Fibroblast of lung (primary cell): ENCODE measurements around the gene NRP1.

Experiments used
- EZH2 ChIP-seq: IDR thresholded peaks from 2 replicates; pipeline ENCODE4 v1.5.1; 2012; ENCODE audit warnings: low read length, control low read depth, mild to moderate bottlenecking; ENCODE audit errors: missing control alignments
- TF ChIP-seq, protein P1 (sequence below), 2 donors: IDR thresholded peaks in 1 of 2; conservative IDR thresholded peaks in 1 of 2; 1 replicate in 1 of 2; 2 replicates in 1 of 2; pipeline ENCODE4 v1.5.1; 2011 to 2012; ENCODE audit warnings: low read length in 2 of 2, control low read depth in 1 of 2, inconsistent platforms in 1 of 2, low read depth in 1 of 2, mild to moderate bottlenecking in 1 of 2

DNA sequence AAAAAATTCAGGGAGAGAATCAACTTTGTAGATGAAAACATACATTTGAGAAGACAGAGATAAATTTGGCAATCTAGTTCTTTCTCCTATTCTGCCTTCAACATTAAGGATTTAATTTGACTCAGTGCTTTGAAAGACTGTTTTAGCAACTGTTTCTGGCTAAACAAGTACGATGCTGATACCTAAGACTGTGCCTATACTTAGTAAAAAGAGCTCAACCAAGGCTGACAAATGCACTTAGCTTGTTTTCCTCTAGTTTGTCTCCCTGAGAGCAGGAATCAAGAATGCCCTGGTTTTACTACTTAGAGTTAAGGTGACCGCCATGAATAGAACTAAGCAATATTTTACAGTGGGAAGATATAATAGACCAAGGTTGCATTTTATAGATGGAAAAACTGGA lies 49.5 kb downstream of the NRP1 start:
- TF ChIP-seq, protein P1, sequence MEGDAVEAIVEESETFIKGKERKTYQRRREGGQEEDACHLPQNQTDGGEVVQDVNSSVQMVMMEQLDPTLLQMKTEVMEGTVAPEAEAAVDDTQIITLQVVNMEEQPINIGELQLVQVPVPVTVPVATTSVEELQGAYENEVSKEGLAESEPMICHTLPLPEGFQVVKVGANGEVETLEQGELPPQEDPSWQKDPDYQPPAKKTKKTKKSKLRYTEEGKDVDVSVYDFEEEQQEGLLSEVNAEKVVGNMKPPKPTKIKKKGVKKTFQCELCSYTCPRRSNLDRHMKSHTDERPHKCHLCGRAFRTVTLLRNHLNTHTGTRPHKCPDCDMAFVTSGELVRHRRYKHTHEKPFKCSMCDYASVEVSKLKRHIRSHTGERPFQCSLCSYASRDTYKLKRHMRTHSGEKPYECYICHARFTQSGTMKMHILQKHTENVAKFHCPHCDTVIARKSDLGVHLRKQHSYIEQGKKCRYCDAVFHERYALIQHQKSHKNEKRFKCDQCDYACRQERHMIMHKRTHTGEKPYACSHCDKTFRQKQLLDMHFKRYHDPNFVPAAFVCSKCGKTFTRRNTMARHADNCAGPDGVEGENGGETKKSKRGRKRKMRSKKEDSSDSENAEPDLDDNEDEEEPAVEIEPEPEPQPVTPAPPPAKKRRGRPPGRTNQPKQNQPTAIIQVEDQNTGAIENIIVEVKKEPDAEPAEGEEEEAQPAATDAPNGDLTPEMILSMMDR (conservative IDR thresholded peaks at IDR 0.05 in 1 of 2, IDR thresholded peaks at IDR 0.05 in 1 of 2; ENCODE audit: low read depth in 1 of 2, low read length in 2 of 2), result no peak
- no peak for TF ChIP-seq EZH2
